HG03108 (cell line): ENCODE data around the gene PHF12.

Source experiments
- ATAC-seq: cut with Tn5 transposase; IDR thresholded peaks from one replicate; pipeline ENCODE4 v1.9.1; 2021; ENCODE audit warnings: moderate library complexity; ENCODE audit not compliant: unreplicated experiment

The PHF12 gene

GRCh38 chr17:28951428-28951990 is at the start of gene PHF12:
TSS of gene PHF12 (minus strand) at chr17:28951518. CDS start at chr17:28950960, 558 bp downstream.
- ATAC-seq = peak; percentile 60

DNA sequence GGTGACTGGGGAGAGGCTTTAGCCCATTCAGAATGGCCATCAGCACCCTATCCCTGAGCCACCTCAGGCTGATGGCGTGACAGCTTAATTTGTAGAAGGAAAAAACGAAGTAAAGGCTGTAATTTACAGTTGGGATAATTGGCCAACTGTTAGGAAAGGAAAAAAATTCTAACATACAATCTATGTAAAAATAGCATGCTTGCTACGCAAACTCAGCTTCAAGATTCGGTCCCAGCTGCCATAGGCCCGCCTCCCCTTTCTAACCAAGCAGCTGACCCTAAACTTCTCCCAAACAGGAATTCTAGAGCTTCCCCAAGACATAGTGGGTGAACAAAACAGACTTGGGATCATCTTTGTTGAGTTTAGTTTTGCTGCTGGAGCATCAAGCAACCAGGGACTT is 49.7 kb upstream of the PHF12 start:
- no peak for ATAC-seq

DNA sequence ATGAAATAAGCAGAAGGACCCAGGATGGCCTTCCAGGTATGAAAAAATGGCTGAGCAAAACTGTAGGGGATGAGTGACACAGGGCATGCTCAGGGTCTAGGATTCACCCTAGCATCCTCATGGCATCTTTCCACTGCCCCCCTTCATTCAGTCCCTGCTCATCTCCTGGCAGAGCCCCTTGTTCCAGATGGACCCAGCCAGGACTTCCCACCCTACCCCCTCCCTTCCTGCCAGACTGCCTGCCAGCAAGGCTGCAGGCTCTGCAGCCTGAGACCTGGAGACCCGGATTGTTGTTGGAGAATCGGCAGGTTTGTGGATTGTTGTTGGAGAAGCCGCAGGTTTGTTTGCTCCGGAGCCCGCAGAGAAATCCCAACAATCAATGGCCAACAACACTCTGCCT is 47.9 kb upstream of the PHF12 start:
- ATAC-seq = no peak

GRCh38 chr17:28997806-28998205 is 46.5 kb upstream of the PHF12 start:
- no peak for ATAC-seq

GRCh38 chr17:28996554-28997096 is 45.3 kb upstream of the PHF12 start:
- no peak for ATAC-seq

DNA sequence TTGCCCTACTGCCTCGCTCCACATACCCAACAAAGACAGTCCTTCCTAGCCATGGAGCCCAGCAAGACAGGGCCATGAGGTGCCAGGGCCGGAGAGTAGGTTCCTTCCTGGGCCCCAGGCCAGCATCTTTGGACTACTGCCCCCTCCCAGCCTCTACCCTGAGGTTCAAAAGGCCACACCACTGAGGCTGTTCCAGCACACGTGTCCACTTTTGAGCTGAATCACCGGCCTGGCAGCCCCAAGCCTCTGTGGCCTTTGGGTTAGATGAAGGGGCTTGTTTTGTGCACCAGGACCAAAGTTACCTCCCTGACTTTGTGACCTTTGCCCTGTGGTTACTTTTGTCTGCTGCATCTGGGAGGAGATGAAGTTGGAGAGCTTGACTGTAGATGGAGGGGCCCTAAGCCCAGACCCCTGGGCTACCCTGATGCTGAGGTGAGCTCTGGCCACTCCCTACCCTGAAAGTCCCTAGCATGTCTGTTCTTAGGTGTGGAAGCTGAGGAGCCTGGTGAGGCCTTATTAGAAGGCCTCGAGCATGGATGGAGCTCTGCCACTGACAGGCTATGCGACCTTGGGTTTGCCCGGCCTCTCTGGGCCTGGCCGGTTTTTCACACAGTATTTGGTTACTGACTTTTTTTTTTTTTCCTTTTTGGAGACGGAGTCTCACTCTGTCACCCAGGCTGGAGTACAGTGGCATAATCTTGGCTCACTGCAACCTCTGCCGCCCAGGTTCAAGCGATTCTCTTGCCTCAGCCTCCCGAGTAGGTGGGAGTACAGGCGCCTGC is 42.5 kb upstream of the PHF12 start:
- no peak for ATAC-seq

GRCh38 chr17:28992625-28993600 is 41.6 kb upstream of the PHF12 start:
- no peak for ATAC-seq

- ATAC-seq = no peak
Measured at GRCh38 chr17:28992185-28992584, 40.9 kb upstream of the PHF12 start.

DNA sequence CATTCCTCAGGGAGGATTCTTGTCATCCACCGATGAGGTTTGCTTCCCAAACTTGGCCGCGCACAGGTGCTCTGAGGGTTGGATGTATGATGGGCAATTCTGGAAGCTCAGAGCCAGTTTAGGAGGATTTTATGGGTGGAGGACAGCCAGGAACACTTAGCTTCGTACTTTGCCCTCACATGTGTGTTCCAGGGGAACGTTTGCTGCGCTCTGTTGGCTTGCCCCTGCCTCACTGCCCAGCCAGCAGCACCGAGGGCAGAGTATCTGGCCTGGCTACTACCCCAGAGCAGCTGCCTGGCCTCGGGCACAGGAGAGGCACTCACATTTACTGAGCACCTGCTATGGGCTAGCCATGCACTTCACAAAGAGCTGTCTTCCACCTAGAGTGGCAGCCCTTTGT is 40.5 kb upstream of the PHF12 start:
- ATAC-seq = no peak

DNA sequence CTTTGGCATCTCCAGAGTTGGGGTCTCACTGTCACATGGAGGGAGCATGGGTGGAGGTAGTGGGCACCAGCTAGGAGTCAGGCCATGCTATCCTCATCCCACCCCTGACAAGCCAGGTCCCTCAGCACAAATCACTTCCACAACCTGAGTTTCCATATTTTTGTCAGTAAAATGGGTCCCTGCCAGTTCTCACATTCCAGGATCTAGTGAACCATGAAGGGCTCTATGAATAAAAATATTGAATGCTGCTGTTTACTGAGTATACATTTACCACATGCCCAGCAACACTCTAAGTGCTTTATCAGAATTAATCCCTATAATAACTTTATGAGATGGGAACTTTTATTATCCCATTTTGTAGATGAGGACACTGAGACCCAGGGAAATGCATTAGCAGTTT is 37.7 kb upstream of the PHF12 start:
- ATAC-seq = no peak

- no peak for ATAC-seq
Measured at GRCh38 chr17:28988475-28988874, 37.2 kb upstream of the PHF12 start.

GRCh38 chr17:28986714-28987655 is 35.7 kb upstream of the PHF12 start:
- ATAC-seq = no peak

GRCh38 chr17:28985950-28986713 is 34.8 kb upstream of the PHF12 start:
- ATAC-seq = no peak

GRCh38 chr17:28983286-28984230 is 32.2 kb upstream of the PHF12 start:
- no peak for ATAC-seq

- no peak for ATAC-seq
Measured at GRCh38 chr17:28982131-28982793, 30.9 kb upstream of the PHF12 start.

- ATAC-seq = no peak
Measured at GRCh38 chr17:28978356-28978964, 27.1 kb upstream of the PHF12 start.

GRCh38 chr17:28977659-28978355 is 26.5 kb upstream of the PHF12 start:
- no peak for ATAC-seq
